OCI-LY1 (cell line): Measurements from ENCODE around the gene MLXIP.

ENCODE experiments used
- H2AFZ ChIP-seq: fragments of 200-600 bp; sonication (generic), shearing (Covaris generic); 2 replicates; pipeline ENCODE4 v1.6.0; 2014; ENCODE audit warnings: antibody characterized with exemption, mild to moderate bottlenecking, low read length
- H3F3A ChIP-seq: fragments of 200-600 bp; sonication (generic), shearing (Covaris generic); 2 replicates; pipeline ENCODE4 v1.6.0; 2014; ENCODE audit warnings: mild to moderate bottlenecking, antibody characterized with exemption, low read length, moderate library complexity; ENCODE audit not compliant: insufficient read depth
- H3K27ac ChIP-seq: fragments of 200-600 bp; sonication (generic); 2 replicates; pipeline ENCODE4 v1.5.1; 2014; ENCODE audit warnings: low read length, mixed run types, mild to moderate bottlenecking, low read depth; ENCODE audit not compliant: poor library complexity, severe bottlenecking
- H3K27me3 ChIP-seq: fragments of 200-600 bp; sonication (generic); 2 replicates; pipeline ENCODE4 v1.6.0; 2014; ENCODE audit warnings: antibody characterized with exemption, mild to moderate bottlenecking, low read length, moderate library complexity; ENCODE audit not compliant: insufficient read depth
- H3K36me3 ChIP-seq: fragments of 200-600 bp; sonication (generic); 2 replicates; pipeline ENCODE4 v1.6.1; 2014; ENCODE audit warnings: mild to moderate bottlenecking, antibody characterized with exemption, low read length, moderate library complexity, mixed read lengths; ENCODE audit not compliant: insufficient read depth
- H3K4me1 ChIP-seq: fragments of 200-600 bp; sonication (generic); 2 replicates; pipeline ENCODE4 v1.5.1; 2014; ENCODE audit warnings: mild to moderate bottlenecking, low read length, moderate library complexity; ENCODE audit not compliant: insufficient read depth, severe bottlenecking
- H3K4me2 ChIP-seq: fragments of 200-600 bp; sonication (generic), shearing (Covaris generic); 2 replicates; pipeline ENCODE4 v1.6.1; 2014; ENCODE audit warnings: low read length
- H3K4me3 ChIP-seq: fragments of 200-600 bp; sonication (generic); 2 replicates; pipeline ENCODE4 v1.5.1; 2014; ENCODE audit warnings: low read length, low read depth, mild to moderate bottlenecking, mixed read lengths; ENCODE audit not compliant: poor library complexity, severe bottlenecking
- H3K79me2 ChIP-seq: fragments of 200-600 bp; shearing (Covaris generic); 2 replicates; pipeline ENCODE4 v1.6.1; 2016; ENCODE audit warnings: mixed run types, low read length, mixed read lengths; ENCODE audit not compliant: insufficient read depth
- H3K9ac ChIP-seq: fragments of 200-600 bp; sonication (generic), shearing (Covaris generic); 2 replicates; pipeline ENCODE4 v1.6.1; 2014; ENCODE audit warnings: mild to moderate bottlenecking, low read length, mixed read lengths
- H3K9me2 ChIP-seq: fragments of 200-600 bp; sonication (generic), shearing (Covaris generic); 2 replicates; pipeline ENCODE4 v1.6.1; 2014; ENCODE audit warnings: low read depth, mild to moderate bottlenecking, low read length, mixed read lengths
- H3K9me3 ChIP-seq: fragments of 200-600 bp; shearing (Covaris generic); 2 replicates; pipeline ENCODE4 v1.6.1; 2014; ENCODE audit warnings: low read length, mixed read lengths
- H4K20me1 ChIP-seq: fragments of 200-600 bp; sonication (generic), shearing (Covaris generic); 2 replicates; pipeline ENCODE4 v1.6.0; 2016; ENCODE audit warnings: mild to moderate bottlenecking, low read length; ENCODE audit not compliant: insufficient read depth
- CTCF ChIP-seq: fragments of 200-600 bp; sonication (generic), shearing (Covaris generic); IDR thresholded peaks from 2 replicates; pipeline ENCODE4 v1.5.1; 2017; ENCODE audit warnings: mild to moderate bottlenecking, antibody characterized with exemption, low read length, moderate library complexity, mixed read lengths
- EZH2 ChIP-seq: fragments of 200-600 bp; sonication (generic), shearing (Covaris generic); IDR thresholded peaks from 2 replicates; pipeline ENCODE4 v1.8.0; 2017; ENCODE audit warnings: borderline replicate concordance, mixed run types, mild to moderate bottlenecking, antibody characterized with exemption, low read length, moderate library complexity, mixed read lengths

Gene MLXIP

DNA sequence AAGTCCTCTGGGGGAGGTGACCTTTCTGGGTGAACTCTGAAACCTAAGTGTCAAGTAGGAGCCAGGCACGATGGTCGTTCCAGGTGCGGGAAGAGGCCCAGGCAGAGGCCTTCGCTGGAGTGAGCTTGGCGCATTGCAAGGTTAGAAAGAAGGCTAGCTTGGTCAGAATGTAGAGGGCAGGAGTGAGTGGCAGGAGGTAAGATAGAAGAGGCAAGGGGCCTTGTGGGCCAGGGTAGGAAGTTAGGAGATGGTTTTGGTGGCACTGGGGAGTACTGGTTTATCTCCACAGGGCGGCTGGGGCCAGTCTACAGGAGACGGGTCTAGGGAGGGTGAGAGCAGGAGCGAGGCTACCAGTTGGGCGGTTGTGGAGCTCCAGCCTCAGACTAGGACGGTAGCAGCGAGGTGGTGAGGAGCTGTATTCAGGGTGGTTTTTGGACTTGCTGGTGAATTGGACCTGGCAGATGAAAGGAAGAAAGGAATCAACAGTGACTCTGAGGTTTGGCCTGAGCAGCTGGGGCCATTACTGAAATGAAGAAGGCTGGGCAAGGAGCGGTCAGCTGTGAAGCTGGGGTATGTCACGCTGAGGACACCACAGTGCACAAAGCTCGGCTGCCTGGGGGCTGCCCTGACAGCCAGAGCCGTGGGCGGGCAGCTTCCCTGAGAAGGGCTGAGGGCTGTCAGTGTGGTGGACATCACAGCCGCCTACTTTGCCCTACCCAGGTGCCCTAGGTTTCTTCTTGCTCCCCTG, 9.0 kb downstream of the MLXIP start:
- no peak overlapping the region for H3K27ac ChIP-seq
- no peak overlapping the region for H2AFZ ChIP-seq
- H3K9me3 ChIP-seq: no peaks in the 10 kb centered on the region
- H3K4me2 ChIP-seq: no peak overlapping the region
- no peak overlapping the region for H3K4me3 ChIP-seq
- H3F3A ChIP-seq: no peaks in the 10 kb centered on the region
- H3K9me2 ChIP-seq: no peaks in the 10 kb centered on the region
- TF ChIP-seq CTCF (no peak), EZH2 (no peak)
- no peaks in the 10 kb centered on the region for H4K20me1 ChIP-seq
- no peaks in the 10 kb centered on the region for H3K79me2 ChIP-seq
- H3K36me3 ChIP-seq: peaks cover 24% of the 10 kb centered on the region
- peaks cover 16% of the 10 kb centered on the region for H3K4me1 ChIP-seq
- H3K9ac ChIP-seq: no peak overlapping the region
- no peaks in the 10 kb centered on the region for H3K27me3 ChIP-seq

DNA sequence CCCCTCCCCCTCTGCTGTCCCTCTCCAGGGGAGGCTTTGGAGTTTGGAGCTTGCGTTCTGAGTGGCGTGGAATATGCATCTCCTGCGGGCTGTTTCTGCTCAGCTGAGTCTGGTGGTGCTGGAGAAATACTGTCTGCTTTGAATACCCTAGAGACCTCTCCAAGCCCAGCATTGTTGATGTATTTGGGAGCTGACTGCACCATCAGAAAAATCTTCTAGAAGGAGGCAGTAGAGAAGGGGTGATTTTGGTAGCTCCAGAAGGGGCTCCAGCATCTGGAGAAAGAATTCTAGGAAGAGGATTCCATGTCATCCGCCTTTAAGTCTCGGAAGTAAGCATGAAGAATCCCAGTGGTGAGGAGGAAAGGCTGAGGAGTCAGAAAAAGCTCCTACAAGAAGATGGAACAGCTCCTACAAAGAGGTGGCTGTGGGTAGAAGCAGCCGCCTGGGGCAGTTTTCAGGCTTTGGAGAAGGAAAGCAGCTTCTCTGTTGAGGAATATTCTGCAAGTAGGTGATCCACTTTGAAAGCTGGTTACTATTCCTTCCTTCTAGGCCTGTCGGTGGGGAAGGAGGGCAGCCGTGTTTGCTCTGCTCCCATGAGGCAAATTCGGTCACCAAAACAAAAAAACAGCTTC, 9.7 kb downstream of the MLXIP start:
- no peaks in the 10 kb centered on the region for H3K9me2 ChIP-seq
- no peak overlapping the region for H3K9ac ChIP-seq
- TF ChIP-seq CTCF (no peak), EZH2 (no peak)
- no peak overlapping the region for H3K4me2 ChIP-seq
- peaks cover 24% of the 10 kb centered on the region for H3K36me3 ChIP-seq
- no peak overlapping the region for H2AFZ ChIP-seq
- no peak overlapping the region for H3K27ac ChIP-seq
- no peaks in the 10 kb centered on the region for H3K9me3 ChIP-seq
- H3K4me3 ChIP-seq: no peak overlapping the region
- no peaks in the 10 kb centered on the region for H3K79me2 ChIP-seq
- no peaks in the 10 kb centered on the region for H3K27me3 ChIP-seq
- no peaks in the 10 kb centered on the region for H3F3A ChIP-seq
- H3K4me1 ChIP-seq: peaks cover 11% of the 10 kb centered on the region
- no peaks in the 10 kb centered on the region for H4K20me1 ChIP-seq

GRCh38 chr12:122089077-122089476, 10.5 kb downstream of the MLXIP start:
- H3K27me3 ChIP-seq: no peaks in the 10 kb centered on the region
- H3K4me1 ChIP-seq: peaks cover 11% of the 10 kb centered on the region
- H4K20me1 ChIP-seq: no peaks in the 10 kb centered on the region
- no peaks in the 10 kb centered on the region for H3F3A ChIP-seq
- no peaks in the 10 kb centered on the region for H3K9me2 ChIP-seq
- no peaks in the 10 kb centered on the region for H3K79me2 ChIP-seq
- H3K9me3 ChIP-seq: no peaks in the 10 kb centered on the region
- no peak overlapping the region for H3K4me2 ChIP-seq
- no peak overlapping the region for H2AFZ ChIP-seq
- H3K36me3 ChIP-seq: peaks cover 24% of the 10 kb centered on the region
- H3K9ac ChIP-seq: no peak overlapping the region
- no peak overlapping the region for H3K27ac ChIP-seq
- H3K4me3 ChIP-seq: no peak overlapping the region
- TF ChIP-seq EZH2 (no peak), CTCF (no peak)
